ENCODE data around the gene PLA2G4E. TPM values are rescaled to one million over a fixed set of nuclear protein-coding genes. Genes with fewer than 3 reads are reported as not detected.

PLA2G4E gene
- total RNA-seq, 1 experiment from 2014 or later: not detected

DNA sequence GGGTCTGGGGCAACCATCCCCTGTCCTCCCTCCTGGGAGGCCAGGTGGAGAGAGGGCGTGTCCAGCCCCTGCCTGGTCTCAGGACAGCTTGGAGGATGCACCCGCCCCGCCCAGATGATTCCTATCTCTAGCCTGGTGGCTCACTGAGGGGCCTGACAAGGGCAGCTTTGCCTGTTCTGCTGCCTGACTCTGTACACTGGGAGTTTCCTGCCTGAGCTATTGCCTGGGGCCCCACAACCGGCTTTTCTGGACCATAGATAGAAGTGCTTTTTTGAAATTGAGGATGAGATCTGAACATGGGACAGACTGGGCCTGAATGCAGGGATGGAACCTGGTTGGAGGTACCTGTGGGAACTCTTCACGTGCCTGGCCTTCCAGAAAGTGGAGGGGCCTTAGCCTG lies 751 bp upstream of the PLA2G4E start:
- POLR2A ChIA-PET: no interaction called here
- ATAC-seq: no peak

GRCh38 chr15:42018306-42019224 lies 2.3 kb downstream of the PLA2G4E start:
- Histone ChIP-seq H3K27me3 (ENCODE audit: control insufficient read depth, insufficient read depth, low read length) (no peaks in the 10 kb centered on the region), H3K36me3 (ENCODE audit: control insufficient read depth, insufficient read depth, low read length) (no peaks in the 10 kb centered on the region), H3K4me3 (ENCODE audit: low read depth in 2 of 2, low read length in 2 of 2) (no peak overlapping the region), H3K9me3 (ENCODE audit: control insufficient read depth, insufficient read depth, low read depth, low read length) (peaks cover 5% of the 10 kb centered on the region; the same call in 1 of the 2 replicates), H3K27ac (ENCODE audit: low read length) (no peak overlapping the region), H3K4me1 (ENCODE audit: control insufficient read depth, insufficient read depth, low read length) (no peaks in the 10 kb centered on the region)
- intact Hi-C loops (cut with micrococcal nuclease; ENCODE audit: unreplicated experiment): no loop called here
- ChIA-PET POLR2A (interaction anchor here (0.6 kb wide), 1 partner anchor 448 kb away, joined by 3 read pairs; no protein-coding TSS in a partner anchor), CTCF (no interaction called here)
- no TSS peak for BruUV-seq (replicated peaks)
- no peak for DNase-seq (ENCODE audit: low read depth, low spot score)
- TF ChIP-seq, protein P1, sequence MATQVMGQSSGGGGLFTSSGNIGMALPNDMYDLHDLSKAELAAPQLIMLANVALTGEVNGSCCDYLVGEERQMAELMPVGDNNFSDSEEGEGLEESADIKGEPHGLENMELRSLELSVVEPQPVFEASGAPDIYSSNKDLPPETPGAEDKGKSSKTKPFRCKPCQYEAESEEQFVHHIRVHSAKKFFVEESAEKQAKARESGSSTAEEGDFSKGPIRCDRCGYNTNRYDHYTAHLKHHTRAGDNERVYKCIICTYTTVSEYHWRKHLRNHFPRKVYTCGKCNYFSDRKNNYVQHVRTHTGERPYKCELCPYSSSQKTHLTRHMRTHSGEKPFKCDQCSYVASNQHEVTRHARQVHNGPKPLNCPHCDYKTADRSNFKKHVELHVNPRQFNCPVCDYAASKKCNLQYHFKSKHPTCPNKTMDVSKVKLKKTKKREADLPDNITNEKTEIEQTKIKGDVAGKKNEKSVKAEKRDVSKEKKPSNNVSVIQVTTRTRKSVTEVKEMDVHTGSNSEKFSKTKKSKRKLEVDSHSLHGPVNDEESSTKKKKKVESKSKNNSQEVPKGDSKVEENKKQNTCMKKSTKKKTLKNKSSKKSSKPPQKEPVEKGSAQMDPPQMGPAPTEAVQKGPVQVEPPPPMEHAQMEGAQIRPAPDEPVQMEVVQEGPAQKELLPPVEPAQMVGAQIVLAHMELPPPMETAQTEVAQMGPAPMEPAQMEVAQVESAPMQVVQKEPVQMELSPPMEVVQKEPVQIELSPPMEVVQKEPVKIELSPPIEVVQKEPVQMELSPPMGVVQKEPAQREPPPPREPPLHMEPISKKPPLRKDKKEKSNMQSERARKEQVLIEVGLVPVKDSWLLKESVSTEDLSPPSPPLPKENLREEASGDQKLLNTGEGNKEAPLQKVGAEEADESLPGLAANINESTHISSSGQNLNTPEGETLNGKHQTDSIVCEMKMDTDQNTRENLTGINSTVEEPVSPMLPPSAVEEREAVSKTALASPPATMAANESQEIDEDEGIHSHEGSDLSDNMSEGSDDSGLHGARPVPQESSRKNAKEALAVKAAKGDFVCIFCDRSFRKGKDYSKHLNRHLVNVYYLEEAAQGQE (IDR thresholded peaks at IDR 0.05; ENCODE audit: insufficient read depth in 1 of 2, low read depth in 2 of 2, low read length in 1 of 2): no peak
- TF ChIP-seq, protein P2, sequence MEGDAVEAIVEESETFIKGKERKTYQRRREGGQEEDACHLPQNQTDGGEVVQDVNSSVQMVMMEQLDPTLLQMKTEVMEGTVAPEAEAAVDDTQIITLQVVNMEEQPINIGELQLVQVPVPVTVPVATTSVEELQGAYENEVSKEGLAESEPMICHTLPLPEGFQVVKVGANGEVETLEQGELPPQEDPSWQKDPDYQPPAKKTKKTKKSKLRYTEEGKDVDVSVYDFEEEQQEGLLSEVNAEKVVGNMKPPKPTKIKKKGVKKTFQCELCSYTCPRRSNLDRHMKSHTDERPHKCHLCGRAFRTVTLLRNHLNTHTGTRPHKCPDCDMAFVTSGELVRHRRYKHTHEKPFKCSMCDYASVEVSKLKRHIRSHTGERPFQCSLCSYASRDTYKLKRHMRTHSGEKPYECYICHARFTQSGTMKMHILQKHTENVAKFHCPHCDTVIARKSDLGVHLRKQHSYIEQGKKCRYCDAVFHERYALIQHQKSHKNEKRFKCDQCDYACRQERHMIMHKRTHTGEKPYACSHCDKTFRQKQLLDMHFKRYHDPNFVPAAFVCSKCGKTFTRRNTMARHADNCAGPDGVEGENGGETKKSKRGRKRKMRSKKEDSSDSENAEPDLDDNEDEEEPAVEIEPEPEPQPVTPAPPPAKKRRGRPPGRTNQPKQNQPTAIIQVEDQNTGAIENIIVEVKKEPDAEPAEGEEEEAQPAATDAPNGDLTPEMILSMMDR (IDR thresholded peaks at IDR 0.05): no peak
- TF ChIP-seq POLR2AphosphoS5 (IDR thresholded peaks at IDR 0.05; ENCODE audit: low read depth, low read length): no peak
- TF ChIP-seq SIN3A (IDR thresholded peaks at IDR 0.05; ENCODE audit: borderline replicate concordance, insufficient read depth, low read depth, low read length): no peak
- TF ChIP-seq TCF7L2 (IDR thresholded peaks at IDR 0.05; ENCODE audit: low read depth, low read length): no peak
- no peak for ATAC-seq
- in situ Hi-C loops (cut with HindIII; ENCODE audit: low pct_unique_long_range_greater_than_20kb, low sequenced_read_pairs): no loop called here

More for the DNA sequence above, 751 bp upstream of the PLA2G4E start:
- H3K36me3 ChIP-seq (ENCODE audit: control insufficient read depth, insufficient read depth, low read length): no peaks in the 10 kb centered on the region
- intact Hi-C loops (cut with micrococcal nuclease; ENCODE audit: unreplicated experiment): no loop called here
- no peak overlapping the region for H3K4me3 ChIP-seq (ENCODE audit: low read depth in 2 of 2, low read length in 2 of 2)
- no TSS peak for BruUV-seq (replicated peaks)
- H3K27me3 ChIP-seq (ENCODE audit: control insufficient read depth, insufficient read depth, low read length): no peaks in the 10 kb centered on the region
- CTCF ChIA-PET: interaction anchor here (0.7 kb wide), 1 partner anchor 53 kb away, joined by 6 read pairs; no protein-coding TSS in a partner anchor
- H3K9me3 ChIP-seq (ENCODE audit: control insufficient read depth, insufficient read depth, low read depth, low read length): peaks cover 5% of the 10 kb centered on the region; the same call in 1 of the 2 replicates
- no peak overlapping the region for H3K27ac ChIP-seq (ENCODE audit: low read length)
- TF ChIP-seq TCF7L2 (IDR thresholded peaks at IDR 0.05; ENCODE audit: low read depth, low read length) (no peak), SIN3A (IDR thresholded peaks at IDR 0.05; ENCODE audit: borderline replicate concordance, insufficient read depth, low read depth, low read length) (no peak), POLR2AphosphoS5 (IDR thresholded peaks at IDR 0.05; ENCODE audit: low read depth, low read length) (no peak)
- TF ChIP-seq, protein P2 (IDR thresholded peaks at IDR 0.05): no peak
- TF ChIP-seq, protein P1 (IDR thresholded peaks at IDR 0.05; ENCODE audit: insufficient read depth in 1 of 2, low read depth in 2 of 2, low read length in 1 of 2): no peak
- in situ Hi-C loops (cut with HindIII; ENCODE audit: low pct_unique_long_range_greater_than_20kb, low sequenced_read_pairs): no loop called here
- H3K4me1 ChIP-seq (ENCODE audit: control insufficient read depth, insufficient read depth, low read length): no peaks in the 10 kb centered on the region
- no peak for DNase-seq (ENCODE audit: low read depth, low spot score)
